ENCODE data around the gene PDLIM7.

PDLIM7 gene

DNA sequence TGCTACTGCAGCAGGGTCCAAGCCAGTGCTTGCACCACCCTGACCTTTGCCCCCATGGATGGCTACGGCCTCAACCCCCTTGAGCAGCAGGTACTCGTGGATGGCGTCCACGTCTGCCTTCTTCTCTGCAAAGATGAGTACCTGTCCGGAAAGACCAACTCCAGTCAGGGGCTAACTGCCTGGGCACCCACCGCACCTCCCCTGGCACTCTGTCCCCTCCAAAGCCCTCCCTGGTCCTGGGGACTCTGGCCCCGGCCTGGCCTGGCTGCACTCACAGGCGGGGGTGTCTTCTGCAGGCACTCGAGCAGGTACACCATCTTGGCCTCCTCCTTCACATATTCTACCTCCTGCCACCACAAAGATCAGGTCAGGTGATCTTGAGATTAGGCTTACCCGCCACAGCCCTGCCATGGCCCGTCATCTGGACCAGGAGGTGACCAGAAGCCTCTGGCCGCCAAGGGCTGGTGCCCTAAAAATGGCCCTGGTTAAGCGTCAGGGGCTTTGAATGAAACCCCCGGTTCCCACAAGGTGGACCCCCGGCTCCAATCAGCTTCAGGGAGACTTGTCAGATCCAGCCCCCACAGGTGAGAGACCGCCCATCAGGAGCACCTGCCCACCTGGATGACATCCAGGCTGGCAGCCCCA is 15.5 kb upstream of the PDLIM7 start:
- Histone ChIP-seq H3K4me3 (ENCODE audit: low read length in 2 of 2) (no peak overlapping the region), H3K9ac (ENCODE audit: low read depth in 1 of 2, low read length in 2 of 2) (no peak overlapping the region), H3K9me3 (ENCODE audit: control insufficient read depth in 2 of 2, low read length in 2 of 2) (no peaks in the 10 kb centered on the region), H3K4me1 (ENCODE audit: control insufficient read depth in 2 of 2, insufficient read depth in 2 of 2, low read length in 2 of 2) (peaks cover 8 to 19% of the 10 kb centered on the region in 2 donors), H3K27ac (ENCODE audit: low read depth in 2 of 2, low read length in 2 of 2) (no peak overlapping the region), H3K36me3 (ENCODE audit: control insufficient read depth in 2 of 2, insufficient read depth in 2 of 2, low read length in 2 of 2) (peaks cover 43 to 53% of the 10 kb centered on the region in 2 donors), H3K27me3 (ENCODE audit: control insufficient read depth in 2 of 2, insufficient read depth in 2 of 2, low read length in 2 of 2) (no peaks in the 10 kb centered on the region)

DNA sequence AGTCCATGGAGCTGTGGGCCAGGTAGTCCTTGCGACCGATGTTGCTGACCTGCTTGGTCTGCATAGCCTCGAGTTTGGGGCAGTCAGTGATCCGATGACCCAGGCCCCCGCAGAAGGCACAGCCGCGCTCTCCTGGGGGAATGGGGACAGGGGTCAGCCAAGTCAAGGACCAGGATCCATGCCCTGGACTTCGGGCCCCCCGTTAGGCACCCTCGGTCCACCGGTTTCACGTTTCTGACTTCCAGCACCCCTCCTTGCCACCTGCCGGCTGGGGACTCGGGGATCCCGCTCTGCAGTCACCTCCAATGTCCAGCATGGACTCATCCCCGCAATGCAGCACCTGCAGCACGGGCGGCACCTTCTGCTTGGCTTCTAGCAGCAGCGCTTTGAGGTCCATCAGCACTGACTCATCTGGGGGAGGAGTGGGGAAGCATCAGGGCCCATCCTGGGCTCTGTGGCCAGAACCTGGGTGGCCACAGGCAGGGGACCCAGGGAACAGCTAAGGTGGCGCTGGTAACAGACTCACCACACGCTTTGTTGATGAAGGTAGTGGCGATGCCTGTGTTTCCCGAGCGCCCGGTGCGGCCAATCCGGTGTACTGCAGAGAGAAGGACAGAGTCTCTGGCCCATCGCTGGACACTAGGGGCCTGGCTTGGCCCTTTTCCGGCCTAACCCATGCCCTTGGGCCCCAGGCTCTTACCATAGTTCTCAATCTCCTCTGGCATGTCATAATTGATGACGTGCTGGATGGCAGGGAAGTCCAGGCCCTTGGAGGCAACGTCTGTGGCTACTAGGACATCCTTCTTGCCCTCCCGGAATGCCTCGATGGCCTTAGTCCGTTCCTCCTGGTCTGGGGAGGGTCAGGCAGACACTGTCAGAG is 14.6 kb upstream of the PDLIM7 start:
- H3K27me3 ChIP-seq (ENCODE audit: control insufficient read depth in 2 of 2, insufficient read depth in 2 of 2, low read length in 2 of 2), result no peaks in the 10 kb centered on the region
- no peaks in the 10 kb centered on the region for H3K9me3 ChIP-seq (ENCODE audit: control insufficient read depth in 2 of 2, low read length in 2 of 2)
- H3K36me3 ChIP-seq (ENCODE audit: control insufficient read depth in 2 of 2, insufficient read depth in 2 of 2, low read length in 2 of 2), result peaks cover 43 to 53% of the 10 kb centered on the region in 2 donors
- H3K9ac ChIP-seq (ENCODE audit: low read depth in 1 of 2, low read length in 2 of 2), result no peak overlapping the region
- H3K4me3 ChIP-seq (ENCODE audit: low read length in 2 of 2), result no peak overlapping the region
- no peak overlapping the region for H3K27ac ChIP-seq (ENCODE audit: low read depth in 2 of 2, low read length in 2 of 2)
- H3K4me1 ChIP-seq (ENCODE audit: control insufficient read depth in 2 of 2, insufficient read depth in 2 of 2, low read length in 2 of 2), result peaks cover 11 to 19% of the 10 kb centered on the region in 2 donors

DNA sequence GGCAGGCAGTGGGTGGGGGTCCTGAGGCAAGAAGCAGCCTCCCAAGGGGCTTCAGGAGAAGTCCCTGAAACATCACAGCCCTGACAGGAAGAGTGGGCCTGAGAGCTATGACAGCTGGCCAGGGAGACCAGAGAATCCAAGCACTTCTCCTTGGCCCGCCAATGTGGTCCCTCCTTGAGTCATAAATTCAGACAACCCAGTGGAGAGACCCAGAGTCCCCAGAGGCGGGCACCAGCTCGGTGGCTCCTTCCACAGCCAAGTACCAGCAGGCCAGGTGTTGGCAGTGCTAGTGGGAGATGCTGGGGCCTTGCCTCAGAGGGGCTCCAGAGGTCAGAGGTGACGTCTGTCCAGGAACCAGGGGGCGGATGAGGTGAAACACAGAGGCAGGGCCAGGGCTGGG is 13.8 kb upstream of the PDLIM7 start:
- H3K36me3 ChIP-seq (ENCODE audit: control insufficient read depth in 2 of 2, insufficient read depth in 2 of 2, low read length in 2 of 2), result peaks cover 43 to 53% of the 10 kb centered on the region in 2 donors
- peak overlapping the region in 1 of 2 donors; percentile 82 for H3K27ac ChIP-seq (ENCODE audit: low read depth in 2 of 2, low read length in 2 of 2)

DNA sequence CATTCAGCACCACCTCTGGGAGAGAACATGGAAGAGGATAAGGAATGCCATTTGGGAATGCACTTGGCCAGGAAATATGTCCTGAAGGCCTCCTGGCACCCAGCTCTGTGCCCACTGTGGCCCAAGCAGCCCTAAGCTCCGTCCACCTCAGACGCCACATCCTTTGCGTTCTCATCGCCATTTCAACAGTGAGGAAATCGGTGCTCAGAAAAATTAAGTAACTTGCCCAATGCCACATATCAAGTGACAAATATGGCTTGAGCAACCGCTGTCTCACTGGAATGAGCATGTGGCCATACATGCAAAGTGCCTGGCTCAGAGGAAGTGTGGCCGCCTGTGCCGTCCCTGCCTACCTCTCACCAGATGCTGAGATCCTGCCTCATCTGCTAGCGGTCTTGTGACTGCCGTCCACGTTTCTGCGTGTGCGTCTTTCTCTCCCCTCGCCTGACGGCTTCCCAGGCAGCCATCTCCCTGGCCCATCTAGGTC is 13.2 kb upstream of the PDLIM7 start:
- Histone ChIP-seq H3K27ac (ENCODE audit: low read depth in 2 of 2, low read length in 2 of 2) (peak overlapping the region in 1 of 2 donors; percentile 82), H3K9me3 (ENCODE audit: control insufficient read depth in 2 of 2, low read length in 2 of 2) (no peaks in the 10 kb centered on the region), H3K36me3 (ENCODE audit: control insufficient read depth in 2 of 2, insufficient read depth in 2 of 2, low read length in 2 of 2) (peaks cover 41 to 50% of the 10 kb centered on the region in 2 donors), H3K9ac (ENCODE audit: low read depth in 1 of 2, low read length in 2 of 2) (no peak overlapping the region), H3K4me3 (ENCODE audit: low read length in 2 of 2) (no peak overlapping the region), H3K4me1 (ENCODE audit: control insufficient read depth in 2 of 2, insufficient read depth in 2 of 2, low read length in 2 of 2) (peaks cover 5 to 11% of the 10 kb centered on the region in 2 donors), H3K27me3 (ENCODE audit: control insufficient read depth in 2 of 2, insufficient read depth in 2 of 2, low read length in 2 of 2) (no peaks in the 10 kb centered on the region)

More for the DNA sequence above, 13.8 kb upstream of the PDLIM7 start:
- Histone ChIP-seq H3K4me1 (ENCODE audit: control insufficient read depth in 2 of 2, insufficient read depth in 2 of 2, low read length in 2 of 2) (peaks cover 11 to 17% of the 10 kb centered on the region in 2 donors), H3K9me3 (ENCODE audit: control insufficient read depth in 2 of 2, low read length in 2 of 2) (no peaks in the 10 kb centered on the region), H3K9ac (ENCODE audit: low read depth in 1 of 2, low read length in 2 of 2) (no peak overlapping the region), H3K27me3 (ENCODE audit: control insufficient read depth in 2 of 2, insufficient read depth in 2 of 2, low read length in 2 of 2) (no peaks in the 10 kb centered on the region), H3K4me3 (ENCODE audit: low read length in 2 of 2) (no peak overlapping the region)

DNA sequence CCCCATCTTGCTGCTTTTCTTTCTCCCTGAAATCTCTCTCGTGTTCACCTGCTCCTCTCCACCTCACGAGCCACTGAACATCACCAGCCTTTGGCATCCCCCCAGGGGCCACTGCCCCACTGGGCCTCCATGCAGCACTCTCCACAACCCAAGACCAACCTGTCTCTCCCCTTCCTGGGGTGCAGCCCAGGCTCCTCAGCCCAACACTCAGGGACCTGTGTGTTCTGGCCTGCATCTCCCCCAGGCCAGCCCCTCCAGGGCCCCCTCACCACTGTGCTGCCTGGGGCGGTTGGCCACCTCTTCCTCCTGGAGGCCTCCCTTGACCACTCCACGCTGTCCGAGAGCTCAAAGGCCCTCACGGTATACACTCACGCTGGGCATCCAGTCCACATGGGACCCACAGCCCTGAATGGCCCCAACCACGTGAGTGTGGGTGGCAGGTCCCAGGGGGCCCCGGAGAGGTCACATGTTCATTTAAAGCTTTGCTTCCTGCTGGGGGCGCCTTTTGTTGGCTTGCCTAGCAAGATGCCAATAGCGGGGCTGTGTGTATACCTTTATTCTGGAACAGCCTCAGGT is 12.7 kb upstream of the PDLIM7 start:
- no peaks in the 10 kb centered on the region for H3K9me3 ChIP-seq (ENCODE audit: control insufficient read depth in 2 of 2, low read length in 2 of 2)
- peaks cover 3 to 7% of the 10 kb centered on the region in 2 donors for H3K4me1 ChIP-seq (ENCODE audit: control insufficient read depth in 2 of 2, insufficient read depth in 2 of 2, low read length in 2 of 2)
- peak overlapping the region in 1 of 2 donors; percentile 71 for H3K4me3 ChIP-seq (ENCODE audit: low read length in 2 of 2)
- H3K36me3 ChIP-seq (ENCODE audit: control insufficient read depth in 2 of 2, insufficient read depth in 2 of 2, low read length in 2 of 2), result peaks cover 37 to 44% of the 10 kb centered on the region in 2 donors
- H3K9ac ChIP-seq (ENCODE audit: low read depth in 1 of 2, low read length in 2 of 2), result no peak overlapping the region
- H3K27ac ChIP-seq (ENCODE audit: low read depth in 2 of 2, low read length in 2 of 2), result peak overlapping the region; percentile 50 to 82
- H3K27me3 ChIP-seq (ENCODE audit: control insufficient read depth in 2 of 2, insufficient read depth in 2 of 2, low read length in 2 of 2), result no peaks in the 10 kb centered on the region

DNA sequence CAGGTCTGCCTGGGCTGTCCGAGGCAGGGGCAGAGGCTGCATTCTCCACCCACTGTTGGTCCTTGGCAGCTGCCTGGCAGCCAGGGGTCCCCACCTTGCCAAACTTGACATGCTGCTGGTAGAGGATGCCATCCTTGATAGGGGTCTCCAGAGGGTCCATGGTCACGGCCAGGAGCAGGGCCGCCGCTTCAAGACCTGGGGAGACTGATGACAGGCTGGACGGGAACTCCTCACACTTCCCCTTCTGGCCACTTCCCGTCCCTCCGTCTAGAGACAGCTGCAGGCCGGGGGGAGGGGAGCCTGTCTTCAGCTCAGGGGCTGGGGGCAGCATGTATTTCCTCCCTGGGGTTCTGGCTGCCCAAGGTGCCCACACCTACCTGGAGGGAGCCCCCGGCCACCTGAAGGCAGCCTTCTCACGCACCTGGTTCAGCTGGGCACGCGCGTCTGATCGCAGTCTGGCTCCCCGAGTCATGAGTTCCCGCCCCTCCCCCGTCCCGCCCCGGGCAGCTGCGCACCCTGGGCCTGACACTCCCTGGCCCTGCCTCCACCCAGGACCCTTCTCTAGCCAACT is 12.1 kb upstream of the PDLIM7 start, which contains the start of gene DOK3:
Gene DOK3 (minus strand): TSS at position 446 of the 571 bp plus-strand sequence. CDS start 286 bp downstream, at position 160.
- peak within 1 kb of the TSS; percentile 47 to 71 for H3K4me3 ChIP-seq (ENCODE audit: low read length in 2 of 2)
- H3K4me1 ChIP-seq (ENCODE audit: control insufficient read depth in 2 of 2, insufficient read depth in 2 of 2, low read length in 2 of 2), result peaks cover 3 to 7% of the 10 kb centered on the region in 2 donors

DNA sequence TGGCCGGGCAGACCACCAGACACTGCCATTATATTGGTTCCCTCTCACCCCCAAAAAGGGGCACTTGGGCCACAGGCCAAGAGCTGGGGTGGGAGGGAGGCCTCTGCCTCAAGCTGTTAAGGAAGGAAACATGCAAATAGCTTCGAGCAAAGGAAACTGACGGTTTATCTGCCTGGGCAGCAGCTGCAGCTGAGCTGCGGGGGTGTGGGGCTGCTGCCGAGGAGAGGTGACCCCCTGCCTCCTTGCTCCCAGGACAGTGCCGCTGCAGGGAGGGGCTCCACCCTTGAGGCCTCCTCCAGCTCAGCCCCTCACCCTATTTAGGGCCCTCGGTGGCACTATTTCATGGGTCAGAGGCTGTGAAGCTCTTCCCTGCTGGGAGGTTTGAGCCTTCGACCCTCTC is 11.4 kb upstream of the PDLIM7 start:
- H3K9me3 ChIP-seq (ENCODE audit: control insufficient read depth in 2 of 2, low read length in 2 of 2), result no peaks in the 10 kb centered on the region
- peaks cover 25 to 32% of the 10 kb centered on the region in 2 donors for H3K36me3 ChIP-seq (ENCODE audit: control insufficient read depth in 2 of 2, insufficient read depth in 2 of 2, low read length in 2 of 2)
- peak overlapping the region; percentile 33 to 52 for H3K9ac ChIP-seq (ENCODE audit: low read depth in 1 of 2, low read length in 2 of 2)
- peak overlapping the region; percentile 50 to 82 for H3K27ac ChIP-seq (ENCODE audit: low read depth in 2 of 2, low read length in 2 of 2)
- H3K4me1 ChIP-seq (ENCODE audit: control insufficient read depth in 2 of 2, insufficient read depth in 2 of 2, low read length in 2 of 2), result peaks cover 3 to 7% of the 10 kb centered on the region in 2 donors
- H3K27me3 ChIP-seq (ENCODE audit: control insufficient read depth in 2 of 2, insufficient read depth in 2 of 2, low read length in 2 of 2), result no peaks in the 10 kb centered on the region
- H3K4me3 ChIP-seq (ENCODE audit: low read length in 2 of 2), result peak overlapping the region; percentile 47 to 71

More for the DNA sequence above, 12.1 kb upstream of the PDLIM7 start, which contains the start of gene DOK3:
- Histone ChIP-seq H3K36me3 (ENCODE audit: control insufficient read depth in 2 of 2, insufficient read depth in 2 of 2, low read length in 2 of 2) (peaks cover 31 to 39% of the 10 kb centered on the region in 2 donors), H3K9ac (ENCODE audit: low read depth in 1 of 2, low read length in 2 of 2) (peak within 1 kb of the TSS; percentile 33 to 52), H3K27ac (ENCODE audit: low read depth in 2 of 2, low read length in 2 of 2) (peak within 1 kb of the TSS; percentile 50 to 82), H3K27me3 (ENCODE audit: control insufficient read depth in 2 of 2, insufficient read depth in 2 of 2, low read length in 2 of 2) (no peaks in the 10 kb centered on the region), H3K9me3 (ENCODE audit: control insufficient read depth in 2 of 2, low read length in 2 of 2) (no peaks in the 10 kb centered on the region)

DNA sequence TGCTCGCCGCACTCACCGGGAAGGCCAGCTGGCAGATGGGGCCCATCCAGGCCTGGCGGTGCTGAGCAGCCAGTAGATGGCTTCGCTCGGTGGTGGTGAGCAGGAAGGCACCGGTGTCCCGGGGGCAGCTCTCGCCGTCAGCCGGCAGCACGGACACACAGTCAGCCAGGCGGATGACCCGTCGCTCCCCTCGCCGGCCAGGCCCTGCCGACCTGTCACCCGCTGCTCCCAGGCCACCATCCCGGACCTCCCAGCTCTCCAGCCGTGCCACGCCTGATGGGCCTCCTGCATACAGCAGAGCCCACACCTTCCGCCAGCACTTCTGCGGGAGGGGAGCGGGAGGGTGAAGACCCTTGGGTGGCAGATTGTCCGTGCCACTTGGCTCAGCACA is 10.8 kb upstream of the PDLIM7 start:
- Histone ChIP-seq H3K9ac (ENCODE audit: low read depth in 1 of 2, low read length in 2 of 2) (peak overlapping the region; percentile 26 to 56), H3K36me3 (ENCODE audit: control insufficient read depth in 2 of 2, insufficient read depth in 2 of 2, low read length in 2 of 2) (peaks cover 25 to 26% of the 10 kb centered on the region in 2 donors), H3K4me1 (ENCODE audit: control insufficient read depth in 2 of 2, insufficient read depth in 2 of 2, low read length in 2 of 2) (peaks cover 3 to 7% of the 10 kb centered on the region in 2 donors), H3K27ac (ENCODE audit: low read depth in 2 of 2, low read length in 2 of 2) (peak overlapping the region in 1 of 2 donors; percentile 82), H3K27me3 (ENCODE audit: control insufficient read depth in 2 of 2, insufficient read depth in 2 of 2, low read length in 2 of 2) (no peaks in the 10 kb centered on the region), H3K4me3 (ENCODE audit: low read length in 2 of 2) (peak overlapping the region; percentile 39 to 71), H3K9me3 (ENCODE audit: control insufficient read depth in 2 of 2, low read length in 2 of 2) (no peaks in the 10 kb centered on the region)

DNA sequence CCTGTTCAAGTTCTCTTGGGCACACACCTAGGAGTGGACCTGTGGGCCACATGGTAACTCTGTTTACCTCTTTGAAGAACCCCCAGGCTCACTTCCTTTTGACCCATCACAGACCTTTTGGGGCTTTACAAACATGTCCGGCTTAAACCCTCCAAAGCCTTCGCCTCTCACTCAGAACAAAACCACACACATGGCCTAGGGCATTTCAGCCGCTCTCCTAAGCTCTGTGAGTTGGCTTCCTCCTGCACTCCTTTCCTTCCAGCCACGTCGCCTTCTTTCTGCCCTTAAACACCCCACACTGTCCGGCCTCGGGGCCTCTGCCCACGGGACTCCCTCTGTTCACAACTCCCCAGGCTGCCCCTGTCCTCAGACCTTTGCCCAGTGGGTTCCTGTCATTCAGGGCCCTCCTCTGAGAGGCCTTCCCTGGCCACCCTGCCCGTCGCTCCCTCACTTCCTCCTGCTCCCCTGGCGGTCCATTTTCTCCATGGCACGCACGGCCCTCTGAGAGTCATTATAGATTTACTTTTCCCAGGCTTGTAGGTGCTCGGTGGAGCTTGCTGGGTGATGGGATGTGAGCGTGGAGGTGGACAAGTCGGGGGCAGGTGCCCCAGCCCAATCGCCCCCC is 10.3 kb upstream of the PDLIM7 start:
- Histone ChIP-seq H3K9ac (ENCODE audit: low read depth in 1 of 2, low read length in 2 of 2) (no peak overlapping the region), H3K27ac (ENCODE audit: low read depth in 2 of 2, low read length in 2 of 2) (peak overlapping the region in 1 of 2 donors; percentile 82), H3K4me1 (ENCODE audit: control insufficient read depth in 2 of 2, insufficient read depth in 2 of 2, low read length in 2 of 2) (peaks cover 3 to 7% of the 10 kb centered on the region in 2 donors), H3K27me3 (ENCODE audit: control insufficient read depth in 2 of 2, insufficient read depth in 2 of 2, low read length in 2 of 2) (no peaks in the 10 kb centered on the region), H3K36me3 (ENCODE audit: control insufficient read depth in 2 of 2, insufficient read depth in 2 of 2, low read length in 2 of 2) (peaks cover 20 to 22% of the 10 kb centered on the region in 2 donors), H3K9me3 (ENCODE audit: control insufficient read depth in 2 of 2, low read length in 2 of 2) (no peaks in the 10 kb centered on the region), H3K4me3 (ENCODE audit: low read length in 2 of 2) (peak overlapping the region; percentile 39 to 71)
